ENCODE data around the gene CHRNA4.

- TF ChIP-seq EP300 (IDR thresholded peaks at IDR 0.05; ENCODE audit: low read depth) (no peak), POLR2A (IDR thresholded peaks at IDR 0.05) (no peak), CTCF (IDR thresholded peaks at IDR 0.05) (no peak)
These were observed 25.4 kb downstream of the CHRNA4 start for GRCh38 chr20:63335711-63336110.
